ENCODE measurements around the gene TMEM132A.

The TMEM132A gene

DNA sequence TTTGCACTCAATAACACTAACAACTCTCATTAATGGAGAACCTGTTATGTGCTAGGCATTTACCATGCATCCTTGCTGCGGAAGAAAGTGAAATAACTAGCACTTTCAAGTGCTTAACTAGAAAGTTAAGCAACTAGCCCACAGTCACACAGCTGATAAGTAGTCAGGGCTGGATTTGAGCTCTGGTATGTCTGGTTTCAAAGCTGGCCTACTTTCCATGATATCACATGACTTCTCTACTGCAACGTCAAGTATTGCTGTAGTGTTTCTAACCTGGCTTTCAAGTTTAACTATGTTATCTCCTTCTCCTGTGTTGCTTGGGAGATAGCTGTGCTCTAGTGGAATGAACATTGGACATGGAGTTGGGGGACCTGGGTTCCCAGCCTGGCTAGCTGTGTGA lies 15.6 kb downstream of the TMEM132A start:
- TF ChIP-seq, protein P1, sequence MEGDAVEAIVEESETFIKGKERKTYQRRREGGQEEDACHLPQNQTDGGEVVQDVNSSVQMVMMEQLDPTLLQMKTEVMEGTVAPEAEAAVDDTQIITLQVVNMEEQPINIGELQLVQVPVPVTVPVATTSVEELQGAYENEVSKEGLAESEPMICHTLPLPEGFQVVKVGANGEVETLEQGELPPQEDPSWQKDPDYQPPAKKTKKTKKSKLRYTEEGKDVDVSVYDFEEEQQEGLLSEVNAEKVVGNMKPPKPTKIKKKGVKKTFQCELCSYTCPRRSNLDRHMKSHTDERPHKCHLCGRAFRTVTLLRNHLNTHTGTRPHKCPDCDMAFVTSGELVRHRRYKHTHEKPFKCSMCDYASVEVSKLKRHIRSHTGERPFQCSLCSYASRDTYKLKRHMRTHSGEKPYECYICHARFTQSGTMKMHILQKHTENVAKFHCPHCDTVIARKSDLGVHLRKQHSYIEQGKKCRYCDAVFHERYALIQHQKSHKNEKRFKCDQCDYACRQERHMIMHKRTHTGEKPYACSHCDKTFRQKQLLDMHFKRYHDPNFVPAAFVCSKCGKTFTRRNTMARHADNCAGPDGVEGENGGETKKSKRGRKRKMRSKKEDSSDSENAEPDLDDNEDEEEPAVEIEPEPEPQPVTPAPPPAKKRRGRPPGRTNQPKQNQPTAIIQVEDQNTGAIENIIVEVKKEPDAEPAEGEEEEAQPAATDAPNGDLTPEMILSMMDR (conservative IDR thresholded peaks at IDR 0.05): no peak
- H3K27ac ChIP-seq: no peak overlapping the region

DNA sequence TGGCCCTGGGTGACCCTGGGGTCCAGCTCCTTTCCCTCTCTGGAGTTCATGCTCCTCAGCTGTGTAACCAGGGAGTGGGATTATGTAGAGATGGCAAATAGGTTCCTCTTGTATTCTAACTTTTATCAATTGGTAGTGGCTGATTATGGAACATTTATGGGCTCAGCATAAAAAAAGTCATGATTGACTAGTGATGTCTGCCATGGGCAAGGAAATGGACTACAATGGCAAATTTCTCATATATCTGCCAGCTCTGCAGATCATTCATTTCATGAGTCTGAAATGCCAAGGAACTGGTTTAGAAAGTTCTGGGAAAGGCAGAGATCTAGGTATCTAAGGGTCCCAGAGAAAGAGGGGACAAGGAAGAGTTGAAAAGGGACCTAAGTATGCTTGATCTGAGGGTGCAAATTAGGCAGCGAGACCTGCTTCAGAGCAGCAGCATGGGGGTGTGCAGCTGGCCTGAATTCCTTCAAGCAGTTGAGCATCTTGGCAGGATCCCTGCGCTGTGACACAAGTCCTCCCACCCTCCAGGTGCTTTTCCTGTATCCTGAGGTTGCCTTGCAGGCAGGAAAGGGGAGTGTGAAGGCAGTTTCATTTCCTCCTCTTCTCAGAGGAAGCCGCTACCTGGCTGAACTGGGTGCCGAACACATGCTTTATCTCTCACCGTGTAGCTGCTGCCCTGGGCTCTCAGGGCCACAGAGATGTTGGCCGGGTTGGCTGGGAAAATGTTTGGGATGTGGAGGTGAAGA lies 17.3 kb downstream of the TMEM132A start:
- TF ChIP-seq, protein P1 (conservative IDR thresholded peaks at IDR 0.05): no peak

DNA sequence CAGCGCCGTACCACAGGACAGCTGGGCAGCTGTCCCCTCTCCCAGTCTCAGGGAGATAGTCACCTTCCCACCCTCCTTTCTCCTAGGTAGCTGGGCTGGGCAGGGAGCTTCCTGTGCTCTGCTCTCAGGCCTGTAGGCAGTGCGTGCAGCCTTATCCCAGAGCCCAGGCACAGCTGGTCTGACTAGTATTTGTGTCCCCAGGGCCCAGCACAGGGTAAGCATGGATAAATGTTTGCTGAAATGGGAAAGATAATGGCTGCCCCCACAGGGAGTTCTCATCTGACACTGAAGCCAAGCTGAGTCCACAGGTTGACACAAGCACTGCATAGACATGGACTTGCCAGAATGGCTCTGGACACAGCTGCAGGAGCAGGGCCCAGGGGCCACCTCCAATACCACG lies 18.0 kb downstream of the TMEM132A start:
- H3K27ac ChIP-seq: no peak overlapping the region
- TF ChIP-seq, protein P1 (conservative IDR thresholded peaks at IDR 0.05): no peak

More for the DNA sequence above, 17.3 kb downstream of the TMEM132A start:
- no peak overlapping the region for H3K27ac ChIP-seq

DNA sequence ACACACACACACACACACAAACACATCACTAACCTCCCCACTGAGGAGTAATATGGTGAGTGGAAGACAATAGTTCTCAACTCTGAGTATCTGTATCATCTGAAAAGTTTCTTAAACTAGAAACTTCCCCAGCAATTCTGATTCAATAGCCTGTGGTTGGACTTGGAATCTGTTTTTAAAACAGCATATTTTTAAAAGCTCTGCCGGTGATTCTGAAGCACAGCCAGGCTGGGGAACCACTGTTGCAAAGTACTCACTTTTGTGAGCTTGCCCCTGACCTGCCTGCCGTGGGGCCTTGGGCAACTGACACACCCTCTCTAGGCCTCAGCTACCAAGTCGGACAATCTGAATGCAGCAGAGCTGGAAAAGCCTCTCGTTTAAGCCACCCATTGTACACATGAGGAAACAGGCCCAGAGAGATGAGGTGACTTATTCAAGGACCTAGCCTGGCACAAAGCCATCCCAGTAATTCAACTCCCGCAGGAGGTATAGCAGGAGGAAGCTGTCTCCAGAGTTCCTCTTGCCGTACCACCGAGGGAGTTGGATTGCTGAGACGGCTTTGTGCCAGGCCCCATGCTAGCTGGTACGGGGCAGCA lies 18.8 kb downstream of the TMEM132A start:
- no peak overlapping the region for H3K27ac ChIP-seq
- TF ChIP-seq, protein P1 (conservative IDR thresholded peaks at IDR 0.05): no peak

DNA sequence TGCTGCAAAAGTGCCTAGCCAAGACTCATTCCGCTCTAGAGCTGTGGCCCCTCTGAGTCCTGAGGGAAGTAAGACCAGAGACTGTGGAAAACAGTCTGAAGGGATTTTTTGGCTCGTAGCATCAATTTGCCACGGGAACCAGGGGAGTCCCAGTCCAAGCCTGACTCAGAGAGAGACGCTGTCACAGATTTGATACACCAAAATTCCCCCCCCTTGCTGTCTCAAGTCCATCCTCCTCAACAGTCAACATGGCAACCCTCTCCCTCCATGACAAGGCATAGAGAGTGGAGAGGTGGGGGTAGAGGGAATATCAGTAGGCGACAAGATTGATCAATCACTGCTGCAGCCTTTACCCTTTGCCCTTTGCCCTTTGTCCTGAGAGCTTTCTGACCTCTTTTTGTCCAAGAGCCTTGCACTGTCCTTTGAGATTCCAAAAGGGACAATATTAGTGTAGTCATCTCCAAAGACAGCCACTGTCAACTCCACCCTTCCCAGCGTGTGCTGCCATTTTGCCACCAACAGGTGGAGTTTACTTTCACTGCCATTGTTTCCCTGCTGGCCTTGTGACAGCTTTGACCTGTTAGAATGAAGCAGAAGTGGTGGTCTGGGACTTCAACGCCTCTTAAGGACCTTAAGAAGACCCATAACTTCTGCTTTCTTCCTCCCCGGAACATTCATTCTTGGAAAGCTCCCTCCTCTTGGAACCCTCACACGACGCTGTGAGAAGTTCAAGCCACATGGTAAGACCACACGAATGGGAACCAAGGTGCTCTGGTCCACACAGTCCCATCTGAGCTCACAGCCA lies 20.4 kb downstream of the TMEM132A start:
- no peak overlapping the region for H3K27ac ChIP-seq
- TF ChIP-seq, protein P1 (conservative IDR thresholded peaks at IDR 0.05): no peak

DNA sequence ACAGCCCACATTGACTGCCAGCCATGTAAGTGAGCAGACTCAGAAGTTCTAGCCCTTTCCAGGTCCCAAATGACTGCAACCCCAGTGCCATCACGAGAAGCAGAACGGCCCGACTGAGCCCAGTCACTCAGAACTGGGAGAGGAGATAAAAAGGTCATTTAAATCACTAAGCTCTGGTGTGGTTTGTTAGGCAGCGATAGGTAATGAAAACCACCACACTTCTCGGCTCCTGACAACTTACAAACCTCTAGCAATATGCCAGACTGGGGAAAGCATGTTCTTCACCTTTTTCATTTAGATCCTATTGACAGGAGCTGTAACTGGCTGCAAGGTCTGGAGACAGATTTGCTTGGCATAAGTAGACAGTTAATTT lies 21.0 kb downstream of the TMEM132A start:
- no peak overlapping the region for H3K27ac ChIP-seq
- TF ChIP-seq, protein P1 (conservative IDR thresholded peaks at IDR 0.05): no peak

DNA sequence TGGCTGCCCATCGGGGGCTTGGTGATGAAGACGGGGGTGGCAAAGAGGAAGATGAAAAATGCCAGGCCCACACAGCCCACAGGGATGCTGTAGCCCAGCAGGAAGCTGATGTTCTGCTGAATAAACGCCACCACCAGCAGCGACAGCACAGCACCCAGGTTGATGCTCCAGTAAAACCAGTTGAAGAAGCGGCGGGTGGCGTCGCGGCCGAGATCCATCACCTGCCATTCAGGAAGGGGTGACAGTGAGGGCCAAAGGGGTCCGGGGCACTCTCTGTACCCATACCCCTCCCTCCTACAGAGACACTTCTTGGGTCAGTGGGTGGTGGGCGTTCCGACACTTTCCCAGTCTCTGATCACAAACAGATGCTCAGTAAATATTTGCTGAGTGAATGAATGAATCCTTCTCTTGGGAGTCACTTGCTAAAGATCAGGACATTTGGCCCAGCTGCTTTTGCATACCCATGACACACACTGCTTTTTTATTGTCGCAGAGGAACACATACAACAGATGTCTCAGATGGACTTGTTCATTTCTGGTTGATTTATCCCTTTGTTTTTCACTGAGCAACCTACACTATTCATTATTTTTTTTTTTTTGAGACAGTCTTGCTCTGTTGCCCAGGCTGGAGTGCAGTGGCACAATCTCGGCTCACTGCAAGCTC lies 22.5 kb downstream of the TMEM132A start:
- H3K27ac ChIP-seq: no peak overlapping the region
- TF ChIP-seq, protein P1 (conservative IDR thresholded peaks at IDR 0.05): no peak

All from VCaP (cell line).